GM03348 (cell line): ENCODE measurements around the gene NPM1.

Experiments used
- DNase-seq: peaks from one replicate; pipeline ENCODE4 v3.0.0; 2012; ENCODE audit warnings: low spot score

NPM1 gene

DNA sequence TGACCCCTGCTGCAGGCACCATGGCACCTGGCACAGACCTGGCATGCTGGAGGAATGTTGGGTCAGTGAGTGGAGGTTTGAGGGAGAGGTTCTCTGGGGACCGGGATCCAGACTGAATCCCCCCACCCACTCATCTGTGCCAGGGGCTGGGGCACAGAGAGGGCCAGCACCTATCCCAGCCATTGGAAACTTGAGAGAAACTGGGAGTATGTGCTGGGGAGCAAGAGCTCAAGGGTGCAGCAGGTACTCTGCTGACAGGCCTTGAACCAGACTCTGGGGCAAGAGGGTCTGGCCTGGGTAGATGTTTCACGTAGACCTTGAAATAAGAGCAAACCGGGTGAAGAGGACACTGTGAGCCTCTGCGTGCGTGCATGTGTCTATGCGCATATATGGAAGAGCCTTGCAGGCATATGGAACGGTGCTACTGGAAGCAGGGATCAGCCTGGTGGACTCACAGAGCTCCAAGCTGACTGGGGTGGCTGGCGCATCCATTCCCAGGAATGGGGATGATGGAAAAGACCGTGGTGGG lies 40.6 kb downstream of the NPM1 start:
- DNase-seq: no peak

DNA sequence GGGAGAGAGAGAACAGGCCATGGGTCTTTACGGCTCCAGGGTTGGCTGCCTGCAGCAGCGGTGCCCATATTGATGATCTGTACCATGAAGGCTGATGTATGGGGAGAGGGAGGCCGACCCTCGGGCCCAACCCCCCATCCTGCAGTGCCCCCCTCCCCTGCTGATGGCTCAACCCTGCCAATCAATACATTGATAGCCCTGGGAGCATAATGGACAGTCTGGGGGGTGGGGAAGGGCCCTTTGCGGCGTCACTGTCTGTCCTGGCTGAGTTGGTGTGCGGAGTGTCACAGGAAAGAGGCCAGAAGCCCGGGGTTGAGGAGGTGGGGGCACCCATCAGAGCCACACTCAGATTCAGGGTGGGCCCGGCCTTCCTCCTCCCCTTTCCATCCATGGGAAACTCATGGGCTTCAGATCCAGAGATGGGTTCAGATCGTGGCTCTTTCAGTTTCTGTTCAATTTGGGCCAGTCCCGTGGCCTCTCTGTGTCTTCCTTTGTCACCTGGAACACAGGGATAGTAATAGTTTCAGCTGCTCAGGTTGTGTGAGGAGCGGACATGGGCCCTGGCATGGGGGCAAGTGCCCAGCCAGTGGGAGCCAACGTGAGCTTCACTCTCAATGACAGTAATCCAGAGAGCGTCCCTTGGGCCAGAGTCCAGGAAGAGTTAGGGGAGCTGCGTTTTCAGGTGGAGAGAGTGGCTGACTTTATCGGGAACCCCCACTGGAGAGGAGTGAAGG lies 41.3 kb downstream of the NPM1 start:
- no peak for DNase-seq

DNA sequence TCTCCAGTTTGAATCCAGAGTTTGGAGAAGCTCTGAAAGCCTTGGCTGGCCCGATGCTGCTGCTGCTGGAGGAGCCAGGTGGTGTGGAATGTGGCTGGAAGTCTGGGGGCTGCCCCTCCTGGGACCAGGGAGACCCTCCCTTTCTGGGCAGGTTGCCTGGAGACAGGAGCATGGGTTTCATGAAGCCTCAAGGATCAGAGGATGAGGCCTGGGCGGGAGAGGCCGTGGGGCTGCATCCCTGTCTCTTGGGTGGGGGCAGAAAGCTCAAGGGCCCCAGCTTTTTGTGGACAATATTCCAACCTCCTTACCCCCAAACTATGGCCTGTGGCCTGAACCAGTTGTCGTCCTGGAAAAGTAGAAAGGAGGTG lies 41.9 kb downstream of the NPM1 start:
- DNase-seq: no peak

DNA sequence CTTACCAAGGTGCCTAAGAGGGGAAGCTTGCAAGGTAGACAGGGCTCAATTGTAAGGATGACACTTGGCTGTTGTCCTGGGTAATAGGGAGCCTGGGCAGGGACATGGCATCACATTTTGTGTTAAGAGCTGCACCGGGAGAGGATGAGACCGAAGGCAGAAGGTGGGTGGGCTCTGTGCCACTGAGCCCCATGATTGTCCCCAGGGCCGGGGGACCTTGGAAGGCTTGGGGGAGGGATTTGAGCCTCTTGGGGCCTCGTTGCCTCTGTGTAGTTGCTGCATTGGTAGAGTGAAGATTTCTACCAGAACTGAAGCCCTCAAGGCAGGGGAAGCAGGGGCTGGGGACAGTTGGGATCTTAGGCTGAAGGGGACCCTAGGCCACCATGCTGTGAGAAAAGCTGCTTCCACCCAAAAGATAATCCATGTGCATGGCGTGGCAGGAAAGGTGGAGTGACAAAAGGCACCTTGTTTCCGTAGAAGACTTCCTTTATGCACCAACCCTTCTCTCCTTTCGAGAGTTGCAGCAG lies 43.7 kb downstream of the NPM1 start:
- DNase-seq: no peak

DNA sequence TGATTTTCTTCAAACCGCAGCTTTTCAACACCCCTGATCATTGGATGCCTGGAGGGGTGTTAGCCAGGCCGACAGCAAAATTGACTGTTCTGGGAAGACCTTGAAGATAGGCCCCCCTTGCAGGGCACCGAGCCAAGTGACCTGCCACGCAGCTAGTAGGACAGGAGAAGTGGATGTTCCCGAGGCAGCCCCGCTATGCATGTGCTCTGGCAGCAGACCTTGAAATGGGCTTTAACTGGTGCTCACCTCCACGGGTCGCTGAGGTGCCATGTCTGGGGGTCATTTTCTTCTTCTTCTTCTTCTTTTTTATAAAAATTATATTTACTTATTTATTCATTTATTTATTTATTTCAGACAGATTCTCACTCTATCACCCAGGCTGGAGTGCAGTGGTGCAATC lies 44.4 kb downstream of the NPM1 start:
- no peak for DNase-seq

DNA sequence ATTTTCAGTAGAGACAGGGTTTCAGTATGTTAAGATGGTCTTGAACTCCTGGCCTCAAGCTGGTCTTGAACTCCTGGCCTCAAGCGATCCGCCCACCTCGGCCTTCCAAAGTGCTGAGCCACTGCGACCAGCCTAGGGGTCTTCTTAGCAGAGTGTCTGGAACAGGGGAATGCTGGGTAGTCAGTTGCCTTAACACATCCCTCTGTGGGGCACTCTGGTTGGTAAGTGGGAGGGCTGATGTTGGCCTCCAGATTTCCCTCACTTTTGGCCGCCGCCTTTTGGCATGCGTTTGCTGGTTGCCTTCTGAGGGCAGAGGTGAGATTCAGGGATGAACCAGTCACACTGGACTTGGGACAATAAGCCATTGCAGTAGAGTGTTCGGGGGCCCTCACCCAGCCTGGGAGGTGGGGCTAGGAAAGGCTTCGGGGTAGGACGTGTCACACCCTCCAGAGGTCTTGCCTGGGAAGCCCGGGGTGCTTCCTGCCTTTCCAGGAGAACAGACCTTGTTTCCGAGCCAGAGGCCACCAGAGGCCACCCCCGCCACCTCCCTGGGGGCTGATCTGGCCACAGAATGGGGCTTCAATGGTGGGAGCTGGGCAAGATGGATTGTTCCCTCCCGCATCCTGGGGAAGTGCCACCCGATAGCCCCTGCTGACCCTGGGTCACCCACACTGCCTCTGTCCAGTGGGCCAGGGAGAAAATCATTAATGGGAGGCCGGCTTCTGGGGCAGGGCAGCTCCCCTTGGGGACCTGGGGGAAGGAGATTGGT lies 45.1 kb downstream of the NPM1 start:
- DNase-seq: no peak

DNA sequence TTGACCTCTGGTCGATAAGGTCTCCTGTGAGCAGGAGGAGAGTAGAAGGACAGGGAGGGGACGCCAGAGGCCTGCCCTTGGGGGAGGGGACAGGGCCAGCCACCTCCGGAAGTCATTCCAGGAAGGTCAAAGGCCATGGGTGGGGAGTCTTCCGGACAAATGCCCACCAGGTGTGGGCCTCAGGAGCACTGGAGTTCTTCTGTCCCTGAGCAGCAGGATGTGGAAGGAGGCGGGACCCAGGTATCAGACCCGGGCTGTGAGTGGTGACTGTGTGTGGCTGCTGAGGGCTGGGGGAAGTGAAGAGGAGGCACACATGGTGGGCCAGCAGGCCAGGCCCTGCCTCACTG lies 45.7 kb downstream of the NPM1 start:
- DNase-seq: no peak

DNA sequence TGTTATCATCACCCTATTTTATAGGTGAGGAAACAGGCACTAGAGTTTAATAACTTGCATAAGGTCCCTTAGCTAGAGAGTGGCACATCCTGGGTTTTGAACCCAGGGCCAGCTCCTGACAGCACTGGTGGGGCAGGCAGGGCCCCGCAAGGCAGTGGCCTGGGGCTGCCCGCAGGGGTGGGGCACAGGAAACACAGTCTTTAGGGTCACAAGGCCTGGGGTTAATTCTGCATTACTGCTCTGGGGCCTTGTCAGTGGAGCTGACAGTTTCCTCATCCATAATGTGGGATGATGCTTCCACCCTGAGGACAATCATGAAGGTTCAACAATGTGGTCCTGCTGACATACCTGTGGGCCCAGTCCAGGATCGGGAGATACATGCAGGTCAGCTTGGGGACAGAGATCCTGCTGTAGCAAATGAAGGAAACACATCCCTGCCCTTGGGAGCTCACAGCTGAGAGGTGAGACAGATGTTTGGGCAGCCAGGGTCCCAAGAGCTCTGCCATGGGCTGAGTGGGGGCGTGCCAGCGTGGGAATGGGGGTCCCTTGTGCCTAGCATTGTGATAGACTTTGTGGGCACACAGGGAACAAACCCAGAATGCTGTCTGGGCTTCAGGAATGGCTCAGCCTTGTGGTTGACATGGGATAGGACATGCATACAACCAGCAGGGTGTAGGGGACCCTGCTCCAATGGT lies 46.5 kb downstream of the NPM1 start:
- no peak for DNase-seq

DNA sequence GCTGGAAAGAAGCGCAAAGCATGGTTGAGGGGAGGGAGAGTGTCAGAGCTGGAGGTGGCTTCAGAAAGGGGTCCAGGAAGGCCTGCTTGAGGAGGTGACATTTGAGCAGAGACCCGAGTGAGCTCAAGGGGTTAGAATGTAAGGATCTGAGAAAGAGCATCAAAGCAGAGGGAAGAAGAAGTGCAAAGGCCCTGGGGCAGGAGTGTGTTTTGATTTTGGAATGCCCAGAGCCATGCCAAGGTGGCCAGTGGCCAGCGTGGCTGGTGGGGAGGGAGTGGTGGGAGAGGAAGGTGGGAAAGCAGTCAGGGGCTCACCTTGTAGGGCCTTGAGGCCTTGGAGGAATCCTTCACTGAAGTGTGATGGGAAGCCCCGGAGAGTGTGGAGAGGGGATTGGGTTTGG lies 47.2 kb downstream of the NPM1 start:
- no peak for DNase-seq

DNA sequence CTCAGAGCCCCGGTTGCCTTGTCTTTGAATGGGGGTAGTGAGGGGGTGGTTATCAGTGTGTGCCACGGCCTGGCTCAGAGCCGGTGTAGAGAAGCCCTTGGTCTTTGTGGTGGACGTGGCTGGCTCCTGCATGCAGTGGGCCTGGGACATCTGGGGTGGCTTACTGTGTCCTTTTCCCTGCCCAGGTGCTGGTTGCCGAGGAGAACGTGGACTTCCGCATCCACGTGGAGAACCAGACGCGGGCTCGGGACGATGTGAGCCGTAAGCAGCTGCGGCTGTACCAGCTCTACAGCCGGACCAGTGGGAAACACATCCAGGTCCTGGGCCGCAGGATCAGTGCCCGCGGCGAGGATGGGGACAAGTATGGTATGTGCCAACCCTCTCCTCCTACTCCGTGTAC lies 48.3 kb downstream of the NPM1 start:
- no peak for DNase-seq

DNA sequence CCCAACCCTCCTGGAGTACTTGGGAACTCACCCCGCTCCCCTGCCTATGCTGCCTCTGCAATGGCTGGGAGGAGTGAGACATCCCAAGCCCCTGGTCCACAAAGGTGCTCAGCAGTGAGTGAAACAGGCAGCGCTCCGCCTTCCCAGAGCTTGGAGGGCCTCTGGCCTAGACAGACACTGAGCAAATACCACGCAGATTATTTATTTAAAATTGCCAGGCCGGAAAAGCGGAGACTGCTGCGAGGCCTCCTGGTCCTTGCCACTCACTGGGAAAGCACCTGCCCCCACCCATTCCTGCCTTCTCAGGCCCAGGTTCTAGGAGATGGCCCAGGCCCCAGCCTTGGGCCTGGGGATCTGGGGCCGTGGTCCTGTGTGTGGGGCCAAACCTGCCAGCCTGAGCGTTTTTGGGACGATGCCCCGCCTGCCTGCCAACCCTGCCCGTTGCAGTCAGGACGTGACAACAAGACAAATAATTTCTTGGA lies 49.2 kb downstream of the NPM1 start:
- no peak for DNase-seq

DNA sequence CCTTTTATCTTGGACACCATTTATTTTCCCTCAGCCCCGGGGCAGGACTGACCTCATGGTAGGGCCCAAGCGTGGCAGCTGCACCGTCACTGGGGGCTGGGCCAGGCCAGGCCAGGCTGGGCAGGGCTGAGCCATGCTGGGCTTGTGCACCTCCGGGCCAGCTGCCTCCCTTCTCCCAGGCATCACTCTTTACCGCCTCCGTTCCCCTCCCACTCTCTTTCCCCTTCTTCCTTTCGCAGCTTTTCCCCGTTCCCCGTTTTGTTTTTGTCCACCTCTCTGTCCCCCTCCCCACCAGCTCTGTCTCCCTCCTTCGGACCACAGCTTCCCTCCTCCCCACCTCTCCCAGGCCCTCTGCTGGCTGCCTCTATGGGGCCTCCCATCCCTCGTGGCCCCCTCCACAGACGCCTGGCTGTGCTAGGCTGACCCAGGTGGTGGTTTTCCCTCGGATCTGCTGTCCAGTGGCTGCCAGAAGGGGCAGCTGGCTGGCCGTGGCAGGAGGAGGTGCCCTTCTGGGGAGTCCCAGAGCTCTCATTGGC lies 49.7 kb downstream of the NPM1 start:
- no peak for DNase-seq

DNA sequence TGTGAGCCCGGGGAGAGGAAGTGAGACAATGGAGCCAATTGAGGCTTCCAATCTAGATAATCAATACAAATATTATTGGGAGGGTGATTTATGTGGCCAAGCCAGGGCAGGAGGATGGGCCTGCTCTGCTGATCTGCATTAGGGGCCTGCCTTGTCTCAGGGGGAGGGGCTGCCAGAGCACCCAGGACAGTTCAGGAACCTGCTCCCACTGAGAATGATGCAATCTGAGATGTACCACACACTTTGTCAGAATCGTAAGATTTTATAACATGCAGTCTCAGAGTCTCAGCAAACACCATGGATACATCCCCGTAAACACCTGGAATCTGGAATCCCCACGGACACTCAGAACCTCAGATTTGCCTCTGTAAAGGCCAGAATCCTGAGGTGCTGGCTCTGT lies 51.1 kb downstream of the NPM1 start:
- DNase-seq: no peak

DNA sequence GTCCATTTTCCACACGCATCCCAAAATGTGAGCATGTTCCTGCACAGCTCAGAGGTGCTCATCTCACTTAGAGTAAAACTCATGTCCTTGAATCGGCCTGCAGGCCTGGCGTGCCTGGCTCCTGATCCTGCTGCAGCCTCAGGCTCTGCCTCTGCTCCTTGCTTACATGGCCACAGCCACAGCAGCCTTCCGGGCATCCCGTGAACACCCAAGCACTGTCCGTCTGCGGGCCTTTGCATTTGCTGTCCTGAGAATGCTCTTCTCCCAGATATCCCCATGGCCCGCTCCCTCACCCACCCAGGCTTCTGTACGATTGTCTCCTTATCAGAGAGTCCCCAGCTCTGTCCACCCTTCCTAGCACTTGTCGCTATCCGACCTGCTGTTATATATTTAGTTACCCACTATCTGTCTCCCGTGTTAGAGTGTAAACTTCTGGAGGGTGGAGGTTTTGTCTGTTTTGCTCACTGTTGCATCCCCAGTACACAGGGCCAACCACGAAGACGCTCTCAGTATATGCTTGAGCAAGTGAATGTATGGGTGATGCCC lies 53.7 kb downstream of the NPM1 start:
- DNase-seq: no peak

DNA sequence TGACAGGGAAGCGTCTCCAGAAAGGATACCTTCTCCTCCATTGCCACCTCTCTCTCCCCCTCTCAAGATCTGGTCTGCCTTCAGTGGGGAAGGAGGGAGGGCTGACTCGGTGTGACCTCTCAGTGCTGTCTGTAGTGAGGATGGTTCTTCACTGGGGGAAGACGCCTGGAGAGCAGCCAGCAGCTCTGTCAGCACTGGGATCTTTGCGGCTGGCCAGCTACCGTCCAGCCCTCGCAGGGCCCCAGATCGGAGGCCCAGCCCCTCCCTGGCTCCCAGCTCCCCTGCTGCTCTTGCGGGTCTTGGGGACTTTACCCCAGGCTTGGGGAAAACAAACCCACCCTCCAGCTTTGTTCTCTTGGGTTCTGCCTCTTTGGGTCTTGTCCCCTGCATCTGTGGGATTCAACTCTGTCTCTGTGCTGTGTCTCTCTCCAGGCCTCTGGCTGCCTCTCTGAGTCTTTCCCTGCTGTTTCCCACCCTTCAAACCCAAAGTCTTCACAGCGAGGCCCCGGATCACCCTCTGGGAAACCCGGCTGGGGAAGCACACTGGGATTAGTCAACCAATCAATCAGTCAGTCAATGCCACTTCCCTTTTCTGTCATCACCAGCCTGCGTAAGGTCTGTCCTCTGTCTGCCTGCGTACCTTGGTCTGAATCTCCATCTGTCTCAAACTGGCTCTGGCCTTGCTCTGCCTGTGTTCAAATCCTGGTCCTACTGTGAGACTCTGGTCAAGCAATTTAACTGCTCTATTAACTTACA lies 54.8 kb downstream of the NPM1 start:
- DNase-seq: no peak

DNA sequence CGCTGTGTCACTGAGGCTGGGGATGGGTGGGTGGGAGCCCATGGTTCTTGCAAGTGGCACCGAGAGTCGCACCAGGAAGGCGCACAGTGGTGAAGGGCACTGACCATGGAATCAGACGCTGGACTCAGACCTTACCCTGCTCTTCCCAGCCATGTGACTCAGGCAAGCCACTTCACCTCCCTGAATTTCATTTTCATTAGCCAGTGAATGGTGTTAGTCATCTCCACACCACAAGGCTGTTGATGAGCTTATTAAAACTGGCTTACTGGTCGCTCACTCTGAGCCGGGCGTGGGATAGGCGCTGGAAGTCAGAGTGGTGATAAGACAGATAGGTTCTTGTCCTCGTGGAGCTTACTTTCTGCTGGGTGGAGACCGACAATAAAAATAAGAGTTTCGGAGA lies 56.9 kb downstream of the NPM1 start:
- DNase-seq: no peak

DNA sequence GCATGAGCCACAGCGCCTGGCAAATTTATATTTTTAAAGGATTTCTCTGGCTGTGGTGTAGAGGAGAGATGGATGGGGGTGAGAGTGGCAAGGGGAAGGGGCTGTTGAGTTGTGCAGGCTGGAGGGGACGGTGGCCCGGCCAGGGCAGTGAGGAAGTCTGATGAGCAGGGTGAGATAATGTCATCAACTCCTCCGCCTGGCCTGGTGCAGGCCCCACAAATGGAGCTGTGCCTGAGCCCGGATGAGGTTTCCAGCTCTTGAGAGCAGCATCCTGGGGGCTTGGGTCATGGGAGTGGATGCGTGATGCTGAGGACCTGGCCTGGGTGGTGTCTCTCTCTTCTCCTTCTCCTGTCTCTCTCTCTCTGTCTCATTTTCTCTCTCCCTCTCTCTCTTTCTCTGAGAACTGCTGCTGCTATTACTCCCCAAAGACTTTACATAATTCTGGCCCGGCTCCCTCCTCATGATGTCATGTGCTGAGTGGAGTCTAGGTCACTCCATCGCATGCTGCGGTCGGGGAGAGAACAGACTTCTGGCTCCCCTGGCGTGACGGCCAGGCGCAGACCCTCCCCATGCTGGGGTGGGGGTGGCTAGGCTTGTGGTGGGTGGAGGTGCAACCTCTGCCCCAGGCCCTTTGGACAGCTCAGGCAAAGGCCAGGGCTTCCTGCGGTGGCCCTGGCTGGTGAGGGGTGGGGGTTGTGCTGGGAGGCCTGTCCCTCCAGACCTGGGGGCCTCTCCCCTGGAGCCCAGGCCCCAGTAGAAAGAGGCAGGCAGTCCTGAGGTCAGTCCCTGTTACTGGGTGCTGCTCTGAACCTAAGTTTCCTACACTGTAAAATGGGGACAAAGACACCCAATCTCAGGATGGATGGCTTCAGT lies 58.2 kb downstream of the NPM1 start:
- peak; percentile 45 for DNase-seq

DNA sequence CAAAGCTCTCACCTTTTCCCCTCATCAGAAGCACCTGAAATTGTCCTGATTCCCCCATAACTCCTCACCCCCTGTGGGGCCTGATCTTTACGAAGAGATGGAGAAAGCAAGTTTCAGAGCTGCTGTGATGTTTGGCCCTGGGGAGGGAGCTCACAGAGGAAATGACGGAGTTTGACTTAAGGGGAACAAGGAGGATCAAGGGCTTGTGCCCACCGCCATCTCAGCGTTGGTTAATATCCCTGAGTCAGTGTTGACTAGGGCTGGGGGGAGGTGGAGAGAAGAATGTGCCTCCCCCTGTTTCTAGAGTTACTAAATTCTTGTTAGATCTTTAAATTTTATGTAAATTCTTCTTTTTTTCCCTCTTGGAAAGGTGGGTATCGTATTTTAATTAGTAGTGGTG lies 59.6 kb downstream of the NPM1 start:
- no peak for DNase-seq

DNA sequence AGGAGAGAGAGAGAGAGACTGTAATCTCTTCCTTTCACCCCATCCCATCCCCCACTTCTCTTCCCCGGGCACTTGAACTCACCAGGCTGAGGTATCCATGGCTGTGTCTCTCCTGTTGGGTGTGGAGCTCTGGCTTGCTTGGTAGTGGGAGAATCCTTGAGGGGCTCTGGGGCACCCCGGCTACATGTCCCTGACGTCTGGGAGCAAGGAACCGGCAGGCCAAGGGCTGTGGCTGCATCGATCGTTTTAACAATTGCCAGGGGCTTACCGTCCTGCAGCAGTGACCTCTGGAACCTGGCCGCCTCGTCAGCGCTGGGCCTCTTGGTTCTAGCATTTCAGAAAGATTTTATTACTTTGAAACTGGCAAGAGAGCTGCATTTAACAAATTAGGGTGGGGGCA lies 61.8 kb downstream of the NPM1 start:
- no peak for DNase-seq
